ENCODE data around the gene MARCO.

GRCh38 chr2:118893100-118893499, 48.9 kb upstream of the MARCO start:
- TF ChIP-seq CTCF (IDR thresholded peaks at IDR 0.05 in 8 of 11, conservative IDR thresholded peaks at IDR 0.05 in 3 of 11) = no peak
- TF ChIP-seq POLR2AphosphoS5 (IDR thresholded peaks at IDR 0.05) = no peak
- no peak for TF ChIP-seq POLR2A (IDR thresholded peaks at IDR 0.05)

Measured in spleen (tissue), 7 donors.